ENCODE results near the gene TMEM208.

The TMEM208 gene

DNA sequence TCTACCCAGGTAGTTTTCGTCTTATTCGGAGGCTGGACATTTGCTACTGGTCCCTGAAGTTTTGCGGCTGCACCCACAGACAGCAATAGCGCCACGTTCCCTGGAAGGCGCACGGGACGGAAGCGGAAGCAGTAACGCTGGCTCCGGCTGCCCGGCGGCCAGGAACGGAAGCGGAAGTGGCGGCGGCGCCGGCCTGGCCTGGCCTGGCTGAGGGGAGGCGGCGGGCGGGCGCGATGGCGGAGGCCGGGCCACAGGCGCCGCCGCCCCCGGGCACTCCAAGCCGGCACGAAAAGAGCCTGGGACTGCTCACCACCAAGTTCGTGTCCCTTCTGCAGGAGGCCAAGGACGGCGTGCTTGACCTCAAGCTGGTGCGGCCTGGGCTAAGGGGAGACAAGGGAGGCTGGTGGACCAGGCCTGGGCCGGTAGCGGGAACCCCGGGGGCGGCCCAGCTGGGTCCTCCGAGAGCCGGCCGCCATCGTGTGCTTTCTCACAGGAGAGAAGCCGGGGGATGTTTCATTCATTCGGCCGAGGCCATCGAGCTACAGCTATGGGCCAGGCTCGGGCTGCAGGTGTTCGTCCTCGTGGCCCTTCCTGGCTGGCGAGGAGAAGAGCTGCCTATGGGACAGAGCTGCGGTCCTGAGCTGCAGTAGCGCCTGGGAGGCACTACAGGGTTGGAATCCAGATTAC, 34.8 kb upstream of the TMEM208 start, which contains the start of gene E2F4:
Gene E2F4 (plus strand): TSS at position 161 of the 687 bp plus-strand sequence. CDS start 73 bp downstream, at position 234.
- DNase-seq: peak; percentile 82

DNA sequence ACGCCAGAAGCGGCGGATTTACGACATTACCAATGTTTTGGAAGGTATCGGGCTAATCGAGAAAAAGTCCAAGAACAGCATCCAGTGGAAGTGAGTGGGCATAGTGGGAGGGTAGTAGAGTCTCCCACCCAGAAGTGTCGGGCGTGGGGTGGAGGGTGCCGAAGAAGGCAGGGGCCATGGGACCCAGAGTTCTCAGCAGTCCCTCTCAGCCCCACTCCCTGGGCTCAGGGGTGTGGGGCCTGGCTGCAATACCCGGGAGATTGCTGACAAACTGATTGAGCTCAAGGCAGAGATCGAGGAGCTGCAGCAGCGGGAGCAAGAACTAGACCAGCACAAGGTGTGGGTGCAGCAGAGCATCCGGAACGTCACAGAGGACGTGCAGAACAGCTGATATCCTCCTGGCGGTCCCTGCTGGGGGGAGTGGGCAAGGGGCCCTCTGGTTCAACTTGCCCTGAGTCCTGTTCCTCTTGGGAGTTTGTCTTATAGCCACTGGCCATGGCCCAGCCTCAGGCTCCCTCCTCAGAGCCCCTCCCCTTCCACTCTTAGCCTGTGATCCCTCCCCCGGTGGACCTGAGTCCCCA, 34.1 kb upstream of the TMEM208 start:
- no peak for DNase-seq

DNA sequence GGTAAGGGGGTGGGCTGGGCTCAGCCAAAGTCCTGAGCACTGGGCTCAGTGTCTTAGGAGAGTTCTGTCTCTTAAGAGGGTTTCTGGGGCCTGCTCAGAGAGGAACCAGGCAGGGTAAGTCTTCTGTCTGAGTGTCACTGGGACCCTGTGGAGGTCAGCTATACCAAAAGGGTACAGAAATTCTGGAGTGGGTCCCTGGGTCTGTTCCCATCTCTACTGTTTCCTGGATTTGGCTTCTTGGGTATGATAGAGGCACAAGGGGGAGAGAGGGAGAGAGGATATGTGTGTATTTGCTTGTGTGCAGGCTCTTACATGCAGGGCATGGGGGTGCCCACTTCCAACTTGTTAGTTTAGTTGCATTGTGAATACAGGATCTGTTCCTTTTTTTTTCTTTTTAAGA, 33.4 kb upstream of the TMEM208 start:
- no peak for DNase-seq

DNA sequence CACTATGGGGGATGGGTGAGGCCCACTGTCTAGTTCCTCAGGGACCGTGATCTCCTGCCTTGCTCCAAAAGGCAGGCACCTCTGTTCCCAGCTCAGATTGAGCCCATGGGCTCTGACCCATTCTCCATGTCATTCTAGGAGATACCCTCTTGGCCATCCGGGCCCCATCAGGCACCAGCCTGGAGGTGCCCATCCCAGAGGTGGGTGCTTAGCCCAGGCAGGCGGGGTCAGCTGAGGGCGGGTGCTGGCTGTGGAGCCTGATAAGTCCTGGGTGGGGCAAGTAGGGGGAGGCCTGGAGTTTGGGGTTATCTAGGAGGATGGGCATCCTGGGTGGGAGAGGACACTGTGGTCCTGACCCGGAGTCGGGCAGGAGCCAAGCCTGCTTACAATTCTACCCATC, 32.7 kb upstream of the TMEM208 start:
- no peak for DNase-seq

DNA sequence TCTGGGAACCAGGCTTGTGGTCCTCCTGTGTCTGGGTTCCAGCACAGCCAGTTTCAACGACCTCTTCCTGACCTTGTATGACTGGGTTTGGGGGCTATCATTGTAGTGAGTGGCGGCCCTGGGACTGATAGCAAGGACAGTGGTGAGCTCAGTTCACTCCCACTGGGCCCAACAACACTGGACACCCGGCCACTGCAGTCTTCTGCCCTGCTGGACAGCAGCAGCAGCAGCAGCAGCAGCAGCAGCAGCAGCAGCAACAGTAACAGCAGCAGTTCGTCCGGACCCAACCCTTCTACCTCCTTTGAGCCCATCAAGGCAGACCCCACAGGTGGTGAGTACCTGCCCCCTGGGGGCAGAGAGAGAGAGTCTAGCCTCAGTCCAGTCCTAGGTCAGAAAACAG, 31.3 kb upstream of the TMEM208 start:
- no peak for DNase-seq

DNA sequence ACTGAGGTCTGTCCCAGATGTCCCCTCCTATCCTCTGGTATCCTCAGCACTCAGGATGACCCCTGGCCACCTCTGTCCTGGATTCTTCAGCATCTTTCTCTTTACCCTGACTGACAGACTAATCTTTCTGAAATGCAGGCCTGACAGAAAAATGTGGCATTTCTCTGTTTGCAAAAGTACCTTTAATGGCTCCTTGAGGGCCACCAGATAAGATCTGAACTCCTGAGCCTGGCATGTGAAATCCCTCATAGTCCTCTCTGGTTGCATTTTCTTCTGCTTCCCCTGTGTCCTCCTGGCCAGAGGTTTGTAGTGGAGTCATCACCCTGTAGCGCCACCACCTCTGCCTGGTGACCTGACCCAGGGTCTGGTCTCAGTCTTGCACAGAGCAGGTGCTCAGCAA, 30.0 kb upstream of the TMEM208 start:
- DNase-seq: no peak

DNA sequence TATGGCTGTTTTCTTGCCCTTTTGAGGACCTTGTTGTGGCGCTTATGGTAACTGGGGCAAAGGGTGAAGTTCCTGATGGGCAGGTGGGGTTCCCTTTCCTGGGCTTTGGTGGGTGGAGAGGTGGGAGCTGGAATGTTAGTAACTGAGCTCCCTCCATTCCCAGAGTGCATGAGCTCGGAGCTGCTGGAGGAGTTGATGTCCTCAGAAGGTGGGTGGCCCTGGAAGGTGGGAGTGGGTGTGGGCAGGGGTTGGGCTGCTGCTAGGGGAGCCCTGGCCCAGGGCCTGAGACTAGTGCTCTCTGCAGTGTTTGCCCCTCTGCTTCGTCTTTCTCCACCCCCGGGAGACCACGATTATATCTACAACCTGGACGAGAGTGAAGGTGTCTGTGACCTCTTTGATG, 29.2 kb upstream of the TMEM208 start:
- DNase-seq: no peak

DNA sequence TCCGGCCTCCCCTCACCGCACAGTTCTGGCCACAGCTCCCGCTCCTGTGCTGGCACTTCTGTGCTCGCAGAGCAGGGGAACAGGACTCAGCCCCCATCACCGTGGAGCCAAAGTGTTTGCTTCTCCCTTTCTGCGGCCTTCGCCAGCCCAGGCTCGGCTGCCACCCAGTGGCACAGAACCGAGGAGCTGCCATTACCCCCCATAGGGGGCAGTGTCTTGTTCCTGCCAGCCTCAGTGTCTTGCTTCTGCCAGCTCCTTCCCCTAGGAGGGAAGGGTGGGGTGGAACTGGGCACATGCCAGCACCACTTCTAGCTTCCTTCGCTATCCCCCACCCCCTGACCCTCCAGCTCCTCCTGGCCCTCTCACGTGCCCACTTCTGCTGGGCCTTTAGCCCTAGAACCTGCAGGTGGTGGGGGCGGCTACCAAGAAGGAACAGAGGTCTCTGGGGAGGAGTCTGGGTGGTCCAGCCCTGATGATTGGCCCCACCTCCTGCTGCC, 28.6 kb upstream of the TMEM208 start:
- DNase-seq: no peak

DNA sequence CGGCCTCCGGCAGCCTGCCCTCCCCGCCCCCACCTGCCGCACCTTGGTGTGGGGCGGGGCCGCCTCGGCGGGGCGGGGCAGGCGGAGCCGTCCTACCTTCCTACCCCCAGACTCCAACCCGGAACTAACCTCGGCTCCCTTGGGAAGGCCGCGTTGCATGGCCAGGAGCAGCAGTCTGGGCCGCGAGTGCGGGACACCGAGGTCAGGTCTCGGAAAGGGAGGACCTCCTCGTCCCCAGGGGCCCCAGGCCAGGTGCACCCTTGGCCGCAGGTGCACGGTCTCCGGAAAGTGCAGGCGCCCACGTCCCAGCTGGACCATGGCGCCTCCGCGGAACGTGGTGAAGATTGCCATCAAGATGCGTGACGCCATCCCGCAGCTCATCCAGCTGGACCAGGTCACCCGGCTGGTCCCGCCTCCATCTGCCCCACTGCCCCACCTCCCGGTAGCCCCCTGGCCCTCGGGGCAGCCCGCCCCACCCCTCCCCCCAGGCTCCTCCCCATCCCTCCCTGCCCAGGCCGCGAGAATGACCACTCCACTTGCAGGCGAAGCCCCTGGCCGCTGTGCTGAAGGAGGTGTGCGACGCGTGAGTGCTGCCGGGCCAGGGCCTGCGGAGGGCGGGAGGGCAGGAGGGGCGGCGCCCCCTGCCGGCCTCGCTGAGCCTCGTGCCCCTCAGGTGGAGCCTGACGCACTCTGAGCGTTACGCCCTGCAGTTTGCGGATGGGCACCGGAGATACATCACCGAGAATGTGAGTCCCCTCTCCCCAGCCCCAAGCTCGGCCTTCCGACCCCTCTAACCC, 27.7 kb upstream of the TMEM208 start, which contains the start of gene ELMO3:
Gene ELMO3 (plus strand): TSS at position 121 of the 797 bp plus-strand sequence. CDS start 196 bp downstream, at position 317.
- no peak for DNase-seq

DNA sequence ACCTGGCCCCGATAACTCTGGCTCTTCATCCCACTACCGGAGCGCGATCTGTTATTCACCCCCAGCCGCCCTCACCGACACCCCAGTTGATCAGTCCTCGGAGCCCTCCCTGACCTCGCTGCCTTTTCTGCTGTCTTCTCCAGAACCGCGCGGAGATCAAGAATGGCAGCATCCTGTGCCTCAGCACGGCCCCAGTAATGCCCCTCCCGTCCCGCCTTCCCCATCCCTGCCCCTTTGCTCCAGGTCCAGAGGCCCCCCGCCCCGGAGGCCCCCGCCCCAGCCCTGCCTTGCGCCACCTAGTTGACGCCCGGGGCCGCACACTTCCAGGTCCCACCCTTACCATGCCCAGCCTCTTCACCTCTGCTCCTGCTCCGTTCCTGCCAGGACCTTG, 27.1 kb upstream of the TMEM208 start:
- DNase-seq: no peak

DNA sequence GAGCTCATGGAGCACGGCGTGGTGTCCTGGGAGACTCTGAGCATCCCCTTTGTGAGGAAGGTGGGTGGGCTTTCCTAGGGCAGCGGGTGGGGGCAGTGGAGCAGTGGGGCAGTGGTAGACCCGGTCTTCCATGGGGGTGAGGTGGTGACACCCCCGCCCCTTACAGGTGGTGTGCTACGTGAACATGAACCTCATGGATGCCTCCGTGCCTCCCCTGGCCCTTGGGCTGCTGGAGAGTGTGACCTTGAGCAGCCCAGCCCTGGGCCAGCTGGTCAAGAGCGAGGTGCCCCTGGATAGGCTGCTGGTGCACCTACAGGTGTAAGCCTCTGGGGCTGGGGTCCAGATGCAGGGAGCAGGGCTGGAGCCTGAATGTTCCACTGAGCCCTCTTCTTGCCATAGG, 26.4 kb upstream of the TMEM208 start:
- no peak for DNase-seq

DNA sequence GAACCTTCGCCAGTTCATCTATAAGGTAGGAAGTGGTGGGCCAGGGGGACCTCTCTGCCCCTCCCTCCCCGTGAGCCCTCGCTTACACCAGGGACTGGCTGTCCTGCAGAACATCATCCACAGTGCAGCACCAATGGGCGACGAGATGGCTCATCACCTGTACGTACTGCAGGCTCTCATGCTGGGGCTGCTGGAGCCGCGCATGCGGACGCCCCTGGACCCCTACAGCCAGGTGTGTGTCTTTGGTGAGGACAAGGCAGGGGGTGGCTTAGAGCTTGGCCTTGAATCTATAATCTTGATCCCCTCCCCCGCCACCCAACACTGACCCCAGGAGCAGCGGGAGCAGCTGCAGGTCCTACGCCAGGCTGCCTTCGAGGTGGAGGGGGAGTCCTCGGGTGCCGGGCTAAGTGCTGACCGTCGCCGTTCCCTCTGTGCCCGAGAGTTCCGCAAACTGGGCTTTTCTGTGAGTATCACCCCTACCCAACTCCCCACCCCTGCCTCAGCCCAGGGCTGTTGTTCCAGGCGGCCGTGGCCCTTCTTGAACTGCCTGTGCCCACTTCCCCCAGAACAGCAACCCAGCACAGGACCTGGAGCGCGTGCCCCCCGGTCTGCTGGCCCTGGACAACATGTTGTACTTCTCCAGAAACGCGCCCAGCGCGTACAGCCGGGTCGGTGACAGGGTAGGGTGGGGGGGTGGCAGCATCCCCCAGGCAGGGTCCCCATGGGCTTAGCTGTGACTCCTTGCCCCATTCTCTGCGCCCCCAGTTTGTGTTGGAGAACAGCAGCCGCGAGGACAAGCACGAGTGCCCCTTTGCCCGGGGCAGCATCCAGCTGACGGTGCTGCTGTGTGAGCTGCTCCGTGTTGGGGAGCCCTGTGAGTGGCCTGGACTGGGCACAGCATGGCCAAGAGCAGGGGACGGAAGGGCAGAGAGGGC, 25.3 kb upstream of the TMEM208 start:
- no peak for DNase-seq

DNA sequence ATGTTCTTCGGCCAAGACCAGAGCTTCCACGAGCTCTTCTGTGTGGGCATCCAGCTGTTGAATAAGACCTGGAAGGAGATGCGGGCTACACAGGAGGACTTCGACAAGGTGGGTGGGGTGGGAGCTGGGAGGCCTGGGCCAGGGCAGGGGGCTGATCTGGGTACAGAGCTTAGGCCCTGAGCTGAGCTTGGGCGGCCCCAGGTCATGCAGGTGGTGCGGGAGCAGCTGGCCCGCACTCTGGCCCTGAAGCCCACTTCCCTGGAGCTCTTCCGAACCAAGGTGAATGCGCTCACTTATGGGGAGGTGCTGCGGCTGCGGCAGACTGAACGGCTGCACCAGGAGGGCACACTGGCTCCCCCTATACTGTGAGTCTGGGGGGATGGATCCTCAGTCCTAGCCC, 24.5 kb upstream of the TMEM208 start:
- no peak for DNase-seq

DNA sequence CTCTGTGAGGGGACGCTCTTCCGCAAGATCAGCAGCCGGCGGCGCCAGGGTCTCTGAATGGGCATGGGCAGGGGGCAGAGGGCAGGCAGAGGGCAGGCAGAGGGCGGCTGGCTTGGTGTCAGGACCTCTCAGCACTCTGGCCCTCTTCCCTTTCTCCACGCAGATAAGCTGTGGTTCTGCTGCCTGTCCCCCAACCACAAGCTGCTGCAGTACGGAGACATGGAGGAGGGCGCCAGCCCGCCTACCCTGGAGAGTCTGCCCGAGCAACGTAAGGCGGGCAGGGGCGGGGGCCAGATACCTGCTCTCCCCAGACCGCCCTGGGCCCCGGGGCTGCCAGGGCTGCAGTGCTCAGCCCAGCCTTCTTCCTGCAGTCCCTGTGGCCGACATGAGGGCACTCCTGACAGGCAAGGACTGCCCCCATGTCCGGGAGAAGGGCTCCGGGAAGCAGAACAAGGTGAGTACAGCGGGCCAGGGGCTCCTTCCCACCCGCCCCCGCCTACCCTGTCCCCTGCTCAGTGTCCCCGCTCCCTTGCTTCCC, 23.9 kb upstream of the TMEM208 start:
- DNase-seq: no peak

DNA sequence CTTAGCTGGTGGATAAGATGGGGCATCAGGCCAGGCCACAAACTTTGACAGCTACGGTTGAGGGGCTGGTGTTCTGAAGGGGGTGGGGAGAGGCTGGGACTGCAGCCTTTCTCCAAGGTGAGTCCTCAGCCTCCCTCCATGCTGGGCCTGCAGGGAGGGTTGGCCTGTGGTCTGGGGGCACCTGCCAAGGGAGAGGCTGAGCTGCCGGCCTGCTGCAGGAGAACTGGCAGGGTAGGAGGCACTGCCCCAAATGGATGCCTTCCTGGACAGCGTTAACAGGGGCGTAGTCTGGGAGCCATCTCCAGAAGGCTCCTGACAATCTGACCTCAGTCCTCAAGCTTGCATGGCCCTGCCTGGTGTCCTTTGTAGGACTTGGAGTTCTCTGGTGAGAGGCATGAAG, 22.9 kb upstream of the TMEM208 start:
- DNase-seq: no peak

DNA sequence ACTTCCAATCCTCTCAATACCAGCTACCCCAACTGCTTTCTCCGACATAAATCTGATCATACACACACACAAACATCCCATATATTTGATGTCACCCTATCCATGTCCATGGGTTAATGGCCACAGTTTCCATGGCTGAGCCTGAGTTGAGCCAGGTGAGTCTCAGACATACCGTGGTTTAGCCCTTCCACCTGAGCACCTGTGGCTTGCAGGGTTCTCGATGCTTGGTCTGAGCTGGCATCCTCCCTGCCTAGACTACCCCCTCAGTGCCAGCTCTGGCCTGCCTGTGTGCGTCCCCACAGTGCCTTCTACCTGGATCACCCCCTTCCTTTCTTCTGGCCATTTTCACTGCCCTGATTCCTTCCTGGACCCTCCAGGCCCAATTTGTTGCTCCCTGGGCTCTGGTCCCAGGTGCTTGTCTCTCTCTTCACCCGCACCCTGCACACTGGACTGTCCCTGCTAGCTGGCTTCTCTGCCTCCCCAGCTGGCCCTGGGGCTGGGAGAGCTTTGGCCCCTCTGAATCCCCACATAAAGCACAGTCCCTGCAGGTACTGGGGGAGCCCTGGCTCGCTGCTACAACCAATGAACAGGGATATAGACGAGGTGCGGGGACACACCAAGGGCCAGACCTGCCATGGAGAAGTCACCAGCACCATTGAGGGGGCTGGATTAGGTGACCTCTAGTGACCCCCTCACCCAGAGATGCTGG, 20.6 kb upstream of the TMEM208 start:
- DNase-seq: no peak

DNA sequence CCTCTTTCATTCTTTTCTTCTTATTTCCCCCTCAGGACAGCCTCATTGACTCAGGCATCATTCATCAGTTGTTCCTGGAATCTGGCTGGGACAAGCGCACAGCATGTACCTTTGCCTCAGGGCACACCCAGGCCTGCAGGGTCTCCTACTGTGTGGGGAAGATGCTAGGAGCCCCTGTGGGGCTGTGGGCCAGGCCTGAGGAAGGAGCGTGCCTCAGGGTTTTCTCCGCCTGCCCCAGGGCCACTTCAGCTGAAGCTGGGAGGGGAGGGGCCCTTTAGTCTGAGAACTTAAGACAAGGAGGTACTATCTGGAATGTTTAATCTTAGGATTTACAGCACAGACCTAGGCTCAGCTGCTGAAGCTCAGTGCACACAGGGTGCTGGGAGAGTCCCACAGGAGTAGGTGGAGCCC, 20.1 kb upstream of the TMEM208 start:
- no peak for DNase-seq

DNA sequence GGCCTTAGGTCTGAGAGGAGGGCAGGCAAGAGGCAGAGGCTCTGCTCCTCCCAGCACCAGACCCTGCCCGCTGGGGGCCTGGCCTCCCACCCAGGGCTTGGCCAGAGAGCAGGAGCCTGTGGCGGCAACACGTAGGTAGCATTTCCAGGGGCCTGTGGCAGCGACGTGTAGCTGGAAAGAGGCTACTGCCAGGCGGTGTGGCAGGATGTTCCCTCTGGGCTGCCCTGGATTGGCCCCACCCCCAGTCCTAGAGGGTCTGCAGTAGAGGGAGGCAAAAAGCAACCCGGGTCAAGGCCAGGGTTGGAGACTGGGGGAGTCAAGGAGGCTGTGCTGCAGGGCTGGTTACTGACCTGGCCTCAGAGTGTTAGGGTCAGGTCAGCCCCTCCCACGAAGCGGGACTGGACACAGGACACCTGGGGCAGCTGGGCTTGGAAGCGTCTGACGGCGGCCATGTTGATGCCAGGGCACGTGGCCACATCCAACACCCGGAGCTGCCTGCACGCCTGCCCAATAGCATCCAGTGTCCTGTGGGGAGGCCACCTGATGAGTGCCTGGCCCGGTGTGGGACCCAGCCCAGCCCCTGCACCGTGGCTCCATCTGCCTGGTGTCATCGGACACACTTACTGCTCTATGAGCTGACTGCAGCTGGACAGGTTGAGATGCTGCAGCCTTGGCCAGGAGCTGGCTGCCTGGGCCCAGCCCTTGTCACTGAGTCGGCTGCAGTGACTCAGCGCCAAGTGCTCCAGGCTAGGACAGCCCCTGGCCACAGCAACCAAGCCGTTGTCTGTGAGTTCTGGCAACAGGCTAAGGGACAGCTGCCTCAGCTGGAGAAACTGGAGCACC, 19.5 kb upstream of the TMEM208 start:
- no peak for DNase-seq

DNA sequence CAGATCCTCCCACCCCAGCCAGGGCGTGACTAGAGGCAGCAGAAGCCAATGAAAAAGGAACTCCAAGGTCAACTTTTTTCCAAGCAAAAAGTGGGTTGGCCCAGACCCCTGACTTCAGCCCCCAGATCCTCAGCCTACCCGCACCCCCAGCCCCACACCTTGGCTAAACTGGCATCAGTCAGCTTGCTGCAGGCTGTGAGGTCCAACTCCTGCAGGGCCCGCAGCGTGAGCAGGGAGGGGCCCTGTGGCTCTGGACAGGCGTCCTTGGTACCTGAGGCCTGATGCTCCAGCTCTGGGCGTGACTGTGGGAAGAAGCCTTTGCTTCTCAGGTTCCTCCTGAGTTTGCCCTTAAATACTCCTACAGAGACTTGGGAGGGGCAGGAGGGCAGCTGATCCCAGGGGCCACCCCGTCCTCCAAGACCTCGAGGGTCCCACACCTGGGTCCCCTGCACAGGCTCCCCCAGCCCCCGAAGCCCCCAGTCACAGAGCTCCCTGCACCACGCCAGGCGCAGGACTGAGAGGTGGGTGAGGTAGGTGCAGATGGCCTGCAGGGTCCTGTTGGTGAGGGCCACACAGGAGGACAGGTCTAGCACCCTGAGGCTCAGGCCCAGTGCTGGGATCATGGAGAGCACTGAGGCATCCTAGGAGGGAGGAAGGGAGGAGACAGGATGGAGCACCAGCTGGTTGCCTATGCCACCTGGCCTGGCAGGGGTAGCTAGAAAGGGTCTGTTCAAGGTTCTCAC, 18.6 kb upstream of the TMEM208 start:
- no peak for DNase-seq

DNA sequence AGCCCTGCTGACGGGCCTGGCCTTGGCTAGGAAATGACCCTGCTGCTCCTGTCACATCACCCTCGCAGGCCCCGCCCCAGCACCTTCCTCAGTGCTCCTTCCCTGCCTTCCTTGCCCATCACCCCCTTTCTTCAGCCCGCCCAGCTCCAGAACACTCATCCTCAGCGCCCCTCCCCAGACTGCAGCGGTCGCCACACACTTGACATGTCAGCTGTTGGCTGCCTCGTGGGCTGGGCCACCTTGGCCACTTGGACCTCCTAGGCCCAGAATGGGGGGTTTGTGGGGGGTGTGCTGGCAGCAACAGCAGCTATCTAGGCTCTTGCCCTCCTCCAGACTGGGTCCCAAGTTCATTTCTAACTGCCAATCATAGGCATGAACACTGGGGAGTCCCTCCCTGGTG, 17.4 kb upstream of the TMEM208 start:
- no peak for DNase-seq
